ENCODE measurements around the gene GNAT2. TPM values are rescaled to one million over a fixed set of nuclear protein-coding genes. Genes with fewer than 3 reads are reported as not detected.

GNAT2 gene
- total RNA-seq, 6 donors from 2014 or later, result 0.20 to 0.46 TPM; not detected in 4

DNA sequence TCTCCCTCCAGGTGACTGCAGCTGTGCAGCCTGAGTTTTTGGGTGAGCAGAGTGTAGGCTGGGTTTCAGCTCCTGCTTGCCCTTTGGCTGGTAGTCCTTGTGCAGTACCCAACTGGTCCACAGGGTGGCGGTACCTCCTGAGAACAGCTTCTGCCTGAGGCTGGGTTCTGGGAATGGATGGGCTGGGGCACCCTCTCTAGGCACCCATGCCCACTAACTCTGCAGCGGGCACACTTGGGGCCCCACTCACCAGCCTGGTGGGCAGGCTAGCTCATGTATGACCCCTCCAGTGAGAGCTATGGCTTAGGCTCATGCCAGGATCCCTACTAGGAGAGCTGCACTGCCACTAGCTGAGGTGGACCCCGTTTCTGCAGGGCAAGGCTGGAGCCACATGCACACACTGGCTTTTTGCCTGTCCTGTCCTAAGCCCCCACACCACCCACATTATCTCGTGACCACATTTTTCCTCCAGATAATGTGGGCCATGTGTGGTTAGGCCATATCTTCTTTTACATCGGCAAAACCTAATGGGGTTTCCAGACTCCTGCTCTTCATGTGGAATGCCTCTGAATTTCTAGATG is 21.0 kb upstream of the GNAT2 start:
- DNase-seq (peak; percentile 52 to 87), ATAC-seq (ENCODE audit: low FRiP score in 2 of 2) (peak; percentile 87 to 88)
- 36 to 38% methylated on average over 3 to 5 of the region's 5 CpGs for WGBS, 2 donors

DNA sequence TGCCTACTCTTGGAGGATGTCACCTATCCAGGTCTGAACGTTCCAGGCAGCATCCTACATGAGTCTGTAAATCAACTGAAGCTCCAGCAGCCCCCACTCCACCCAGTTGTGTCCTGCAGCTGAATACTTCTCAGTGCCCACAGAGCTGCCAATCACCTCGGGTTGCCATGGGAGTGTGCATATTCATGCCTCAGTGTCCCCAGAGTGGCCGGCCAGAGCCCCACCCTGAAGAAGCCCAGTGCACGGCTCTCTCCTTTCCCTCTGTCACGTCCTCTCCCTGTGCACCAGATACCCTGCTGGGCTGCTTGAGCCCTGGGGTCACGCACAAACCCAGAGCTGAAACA is 20.4 kb upstream of the GNAT2 start:
- peak in 1 of 2 donors; percentile 8 for DNase-seq

More for the DNA sequence above, 21.0 kb upstream of the GNAT2 start:
- no peak overlapping the region for H3K27ac ChIP-seq
- no peaks in the 10 kb centered on the region for H3K27me3 ChIP-seq
- H3K4me3 ChIP-seq, result no peak overlapping the region
- no peak for TF ChIP-seq POLR2A (IDR thresholded peaks at IDR 0.05)
- TF ChIP-seq, protein P1, sequence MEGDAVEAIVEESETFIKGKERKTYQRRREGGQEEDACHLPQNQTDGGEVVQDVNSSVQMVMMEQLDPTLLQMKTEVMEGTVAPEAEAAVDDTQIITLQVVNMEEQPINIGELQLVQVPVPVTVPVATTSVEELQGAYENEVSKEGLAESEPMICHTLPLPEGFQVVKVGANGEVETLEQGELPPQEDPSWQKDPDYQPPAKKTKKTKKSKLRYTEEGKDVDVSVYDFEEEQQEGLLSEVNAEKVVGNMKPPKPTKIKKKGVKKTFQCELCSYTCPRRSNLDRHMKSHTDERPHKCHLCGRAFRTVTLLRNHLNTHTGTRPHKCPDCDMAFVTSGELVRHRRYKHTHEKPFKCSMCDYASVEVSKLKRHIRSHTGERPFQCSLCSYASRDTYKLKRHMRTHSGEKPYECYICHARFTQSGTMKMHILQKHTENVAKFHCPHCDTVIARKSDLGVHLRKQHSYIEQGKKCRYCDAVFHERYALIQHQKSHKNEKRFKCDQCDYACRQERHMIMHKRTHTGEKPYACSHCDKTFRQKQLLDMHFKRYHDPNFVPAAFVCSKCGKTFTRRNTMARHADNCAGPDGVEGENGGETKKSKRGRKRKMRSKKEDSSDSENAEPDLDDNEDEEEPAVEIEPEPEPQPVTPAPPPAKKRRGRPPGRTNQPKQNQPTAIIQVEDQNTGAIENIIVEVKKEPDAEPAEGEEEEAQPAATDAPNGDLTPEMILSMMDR (IDR thresholded peaks at IDR 0.05), result peak; percentile 90 to 97 (median 94)
- H3K9me3 ChIP-seq, result no peaks in the 10 kb centered on the region
- H3K36me3 ChIP-seq, result no peaks in the 10 kb centered on the region
- H3K4me1 ChIP-seq, result peaks cover 0 to 16% (median 13%) of the 10 kb centered on the region in 4 donors

DNA sequence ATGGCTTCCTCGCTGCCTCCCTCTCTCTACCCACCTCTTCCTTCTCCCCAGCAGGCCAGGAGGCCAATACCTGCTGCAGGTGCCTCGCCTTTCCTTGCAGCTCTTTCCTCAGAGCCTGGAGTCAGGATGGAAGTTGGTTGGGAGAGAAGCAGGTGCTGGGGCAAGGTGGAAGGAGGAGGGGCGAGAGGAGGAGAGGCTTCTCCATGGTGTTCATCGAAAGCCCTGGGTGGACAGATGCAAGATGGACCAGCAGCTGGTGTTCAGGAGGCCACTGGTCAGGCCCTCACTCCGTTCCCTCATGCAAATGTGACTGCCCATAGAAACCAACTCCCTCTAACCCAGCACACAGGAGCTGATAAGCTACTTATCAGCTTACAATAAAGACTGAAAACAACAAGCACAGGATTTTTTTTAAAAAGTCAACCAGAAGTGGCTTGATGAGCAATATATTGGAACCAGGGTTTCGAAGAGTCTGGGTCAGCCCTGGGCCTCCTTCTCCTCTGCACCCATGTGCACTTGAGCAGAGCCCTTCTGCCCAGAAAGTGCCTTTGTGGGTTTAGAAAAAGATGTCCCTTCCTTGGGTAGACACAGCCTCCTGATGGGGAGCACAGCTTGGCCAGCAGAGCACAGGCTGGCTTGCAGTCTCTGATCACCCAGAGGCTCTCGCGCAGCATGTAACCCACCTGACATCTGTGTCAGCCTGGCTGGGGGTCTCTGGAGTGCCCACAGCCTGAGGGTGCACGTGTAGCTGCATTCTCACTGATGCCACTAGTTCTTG is 19.8 kb upstream of the GNAT2 start:
- no peaks in the 10 kb centered on the region for H3K27me3 ChIP-seq
- 83 to 88% methylated on average over 5 to 9 of the region's 9 CpGs for WGBS, 2 donors
- peaks cover 0 to 16% (median 13%) of the 10 kb centered on the region in 4 donors for H3K4me1 ChIP-seq
- peak in 1 of 2 donors; percentile 24 for DNase-seq
- H3K9me3 ChIP-seq, result no peaks in the 10 kb centered on the region
- ATAC-seq (ENCODE audit: low FRiP score in 2 of 2), result no peak
- no peak overlapping the region for H3K27ac ChIP-seq
- no peaks in the 10 kb centered on the region for H3K36me3 ChIP-seq
- H3K4me3 ChIP-seq, result no peak overlapping the region
- TF ChIP-seq POLR2AphosphoS5 (IDR thresholded peaks at IDR 0.05) (no peak), POLR2A (IDR thresholded peaks at IDR 0.05) (no peak), EP300 (IDR thresholded peaks at IDR 0.05) (no peak)
- TF ChIP-seq, protein P1 (IDR thresholded peaks at IDR 0.05), result no peak

More for the DNA sequence above, 20.4 kb upstream of the GNAT2 start:
- TF ChIP-seq EP300 (IDR thresholded peaks at IDR 0.05), result no peak
- TF ChIP-seq POLR2AphosphoS5 (IDR thresholded peaks at IDR 0.05), result no peak
- TF ChIP-seq, protein P1 (IDR thresholded peaks at IDR 0.05), result no peak
- no peak for TF ChIP-seq POLR2A (IDR thresholded peaks at IDR 0.05)
- ATAC-seq (ENCODE audit: low FRiP score in 2 of 2), result no peak
- Histone ChIP-seq H3K9me3 (no peaks in the 10 kb centered on the region), H3K27me3 (no peaks in the 10 kb centered on the region), H3K27ac (no peak overlapping the region), H3K4me3 (no peak overlapping the region), H3K36me3 (no peaks in the 10 kb centered on the region), H3K4me1 (peaks cover 0 to 16% (median 13%) of the 10 kb centered on the region in 4 donors)
- 46 to 100% methylated on average over 1 to 6 of the region's 6 CpGs for WGBS, 2 donors

DNA sequence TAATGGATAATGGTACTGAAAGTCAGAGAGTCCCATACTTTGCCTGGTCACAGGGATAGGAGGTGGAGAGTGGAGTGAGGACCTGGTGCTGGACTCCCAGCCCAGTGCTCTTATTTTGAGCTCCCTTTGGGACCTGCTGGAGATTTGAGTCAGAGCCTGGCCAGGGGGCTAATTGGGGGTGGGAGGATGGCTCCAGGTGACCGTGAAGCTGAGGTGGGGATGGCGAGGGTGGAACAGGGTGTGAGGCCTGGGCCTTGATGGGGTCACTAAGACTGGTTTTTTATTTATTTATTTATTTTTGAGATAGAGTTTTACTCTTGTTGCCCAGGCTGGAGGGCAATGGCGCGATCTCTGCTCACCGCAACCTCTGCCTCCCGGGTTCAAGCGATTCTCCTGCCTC is 18.0 kb upstream of the GNAT2 start:
- Histone ChIP-seq H3K27ac (no peak overlapping the region), H3K4me3 (no peak overlapping the region), H3K27me3 (no peaks in the 10 kb centered on the region), H3K9me3 (no peaks in the 10 kb centered on the region), H3K36me3 (no peaks in the 10 kb centered on the region), H3K4me1 (peaks cover 0 to 8% (median 6%) of the 10 kb centered on the region in 4 donors)
- 94 to 95% methylated on average over 7 of the region's 7 CpGs for WGBS, 2 donors
- DNase-seq (no peak), ATAC-seq (ENCODE audit: low FRiP score in 2 of 2) (no peak)
- TF ChIP-seq POLR2A (IDR thresholded peaks at IDR 0.05) (no peak), POLR2AphosphoS5 (IDR thresholded peaks at IDR 0.05) (no peak), EP300 (IDR thresholded peaks at IDR 0.05) (no peak)
- TF ChIP-seq, protein P1 (IDR thresholded peaks at IDR 0.05), result no peak

Measured in upper lobe of left lung (tissue), 6 donors.